ENCODE measurements around the gene SEC61A1. TPM values are rescaled to one million over a fixed set of nuclear protein-coding genes. Genes with fewer than 3 reads are reported as not detected.
A peak's percentile ranks its signal among the peaks of the same experiment; 100 is the strongest.

The SEC61A1 gene
- total RNA-seq, 6 experiments from 2014 or later, result 120 to 187 (median 151) TPM

- intact Hi-C loops (cut with DNase I), result no loop called here
- DNase-seq (no peak), ATAC-seq (peak in 3 of 4 donors; percentile 4 to 35 (median 13))
- TF ChIP-seq POLR2A (IDR thresholded peaks at IDR 0.05), result no peak
- TF ChIP-seq, protein P1, sequence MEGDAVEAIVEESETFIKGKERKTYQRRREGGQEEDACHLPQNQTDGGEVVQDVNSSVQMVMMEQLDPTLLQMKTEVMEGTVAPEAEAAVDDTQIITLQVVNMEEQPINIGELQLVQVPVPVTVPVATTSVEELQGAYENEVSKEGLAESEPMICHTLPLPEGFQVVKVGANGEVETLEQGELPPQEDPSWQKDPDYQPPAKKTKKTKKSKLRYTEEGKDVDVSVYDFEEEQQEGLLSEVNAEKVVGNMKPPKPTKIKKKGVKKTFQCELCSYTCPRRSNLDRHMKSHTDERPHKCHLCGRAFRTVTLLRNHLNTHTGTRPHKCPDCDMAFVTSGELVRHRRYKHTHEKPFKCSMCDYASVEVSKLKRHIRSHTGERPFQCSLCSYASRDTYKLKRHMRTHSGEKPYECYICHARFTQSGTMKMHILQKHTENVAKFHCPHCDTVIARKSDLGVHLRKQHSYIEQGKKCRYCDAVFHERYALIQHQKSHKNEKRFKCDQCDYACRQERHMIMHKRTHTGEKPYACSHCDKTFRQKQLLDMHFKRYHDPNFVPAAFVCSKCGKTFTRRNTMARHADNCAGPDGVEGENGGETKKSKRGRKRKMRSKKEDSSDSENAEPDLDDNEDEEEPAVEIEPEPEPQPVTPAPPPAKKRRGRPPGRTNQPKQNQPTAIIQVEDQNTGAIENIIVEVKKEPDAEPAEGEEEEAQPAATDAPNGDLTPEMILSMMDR (IDR thresholded peaks at IDR 0.05), result peak; percentile 33 to 53 (median 44)
- Histone ChIP-seq H3K9me3 (no peaks in the 10 kb centered on the region), H3K4me3 (no peak overlapping the region), H3K4me1 (peaks cover 0 to 38% (median 16%) of the 10 kb centered on the region in 4 donors), H3K27ac (no peak overlapping the region), H3K36me3 (peaks cover 39 to 89% (median 63%) of the 10 kb centered on the region in 4 donors), H3K27me3 (no peaks in the 10 kb centered on the region)
- 59% methylated on average over 4 of the region's 8 CpGs for WGBS (ENCODE audit: insufficient coverage, low coverage, low lambda C conversion rate, missing lambda C conversion rate)
Measured at GRCh38 chr3:128068156-128068620, 16.0 kb downstream of the SEC61A1 start.

DNA sequence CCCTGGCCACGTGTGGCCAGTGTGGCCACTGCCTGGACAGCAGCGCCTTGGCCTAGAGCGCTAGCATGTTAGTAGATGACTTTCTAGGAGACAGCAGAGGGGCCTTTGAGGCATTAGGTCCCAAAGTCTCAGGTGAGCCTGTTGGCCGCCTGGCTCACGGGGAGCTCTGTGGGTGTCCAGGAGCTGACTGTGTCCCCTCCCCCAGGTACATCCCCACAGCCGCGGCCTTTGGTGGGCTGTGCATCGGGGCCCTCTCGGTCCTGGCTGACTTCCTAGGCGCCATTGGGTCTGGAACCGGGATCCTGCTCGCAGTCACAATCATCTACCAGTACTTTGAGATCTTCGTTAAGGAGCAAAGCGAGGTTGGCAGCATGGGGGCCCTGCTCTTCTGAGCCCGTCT lies 17.0 kb downstream of the SEC61A1 start:
- Histone ChIP-seq H3K27me3 (no peaks in the 10 kb centered on the region), H3K27ac (no peak overlapping the region), H3K4me3 (no peak overlapping the region), H3K9me3 (no peaks in the 10 kb centered on the region), H3K36me3 (peaks cover 35 to 79% (median 56%) of the 10 kb centered on the region in 4 donors), H3K4me1 (peaks cover 0 to 44% (median 17%) of the 10 kb centered on the region in 4 donors)
- TF ChIP-seq, protein P1 (IDR thresholded peaks at IDR 0.05), result no peak
- TF ChIP-seq POLR2A (IDR thresholded peaks at IDR 0.05), result no peak
- 90% methylated on average over 3 of the region's 15 CpGs for WGBS (ENCODE audit: insufficient coverage, low coverage, low lambda C conversion rate, missing lambda C conversion rate)
- ATAC-seq, result no peak
- DNase-seq, result no peak
- intact Hi-C loops (cut with DNase I), result no loop called here

GRCh38 chr3:128070898-128071591 lies 18.8 kb downstream of the SEC61A1 start:
- Histone ChIP-seq H3K4me3 (no peak overlapping the region), H3K36me3 (peaks cover 23 to 62% (median 42%) of the 10 kb centered on the region in 4 donors), H3K4me1 (peaks cover 0 to 49% (median 23%) of the 10 kb centered on the region in 4 donors), H3K27me3 (no peaks in the 10 kb centered on the region), H3K27ac (no peak overlapping the region), H3K9me3 (no peaks in the 10 kb centered on the region)
- TF ChIP-seq, protein P1 (IDR thresholded peaks at IDR 0.05), result no peak
- TF ChIP-seq POLR2A (IDR thresholded peaks at IDR 0.05), result no peak
- 80% methylated on average over 3 of the region's 13 CpGs for WGBS (ENCODE audit: insufficient coverage, low coverage, low lambda C conversion rate, missing lambda C conversion rate)
- DNase-seq, result no peak
- intact Hi-C loops (cut with DNase I), result loop anchor here in 1 of 2 donors (10.0 kb wide), 1 partner anchor 424 kb away; the partner anchor contains the start of gene GATA2
- ATAC-seq, result no peak

DNA sequence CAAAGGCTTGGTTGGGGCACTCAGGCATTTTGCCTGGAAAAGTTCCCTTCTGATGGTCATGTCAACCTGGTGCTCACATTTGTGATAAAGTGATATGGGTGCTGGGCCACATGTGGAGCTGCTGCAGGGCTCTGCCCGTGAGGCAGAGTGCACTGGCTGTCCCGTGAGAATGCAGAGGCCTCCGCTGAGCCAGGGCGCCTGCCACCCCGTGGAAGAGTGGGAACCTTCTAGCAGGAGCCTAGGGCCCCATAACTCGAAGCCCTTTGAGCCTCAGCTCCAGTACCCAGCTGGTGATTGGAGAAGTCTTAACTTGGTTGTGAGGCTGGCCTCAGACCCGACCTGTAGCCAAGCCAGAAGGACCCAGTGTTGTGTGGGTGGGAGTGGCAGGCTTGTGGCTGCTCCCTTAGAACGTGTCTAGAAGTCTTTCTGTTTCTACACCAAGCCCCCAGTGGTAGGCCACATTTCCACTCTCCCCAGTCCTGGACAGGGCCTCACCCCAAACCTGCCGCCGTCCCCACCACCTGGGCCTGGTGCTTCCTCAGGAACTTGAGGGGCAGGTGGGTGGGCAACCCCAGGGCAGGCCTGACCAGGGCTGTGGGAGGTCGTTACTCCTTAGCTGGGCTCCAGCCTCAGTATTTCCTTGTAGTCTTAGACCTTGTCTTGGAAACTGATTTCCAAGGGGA lies 19.7 kb downstream of the SEC61A1 start:
- peaks cover 14 to 53% (median 36%) of the 10 kb centered on the region in 4 donors for H3K36me3 ChIP-seq
- peak overlapping the region in 1 of 3 donors; percentile 51 for H3K27ac ChIP-seq
- H3K27me3 ChIP-seq, result no peaks in the 10 kb centered on the region
- H3K4me3 ChIP-seq, result no peak overlapping the region
- no peaks in the 10 kb centered on the region for H3K9me3 ChIP-seq
- 20% methylated on average over 1 of the region's 11 CpGs for WGBS (ENCODE audit: insufficient coverage, low coverage, low lambda C conversion rate, missing lambda C conversion rate)
- peaks cover 0 to 55% (median 25%) of the 10 kb centered on the region in 4 donors for H3K4me1 ChIP-seq
- no peak for DNase-seq
- no peak for TF ChIP-seq POLR2A (IDR thresholded peaks at IDR 0.05)
- TF ChIP-seq, protein P1 (IDR thresholded peaks at IDR 0.05), result no peak
- intact Hi-C loops (cut with DNase I), result loop anchor here in 1 of 2 donors (10.0 kb wide), 1 partner anchor 423 kb away; the partner anchor contains the start of gene GATA2
- peak in 1 of 4 donors; percentile 0 for ATAC-seq
